Loucy (cell line): ENCODE results near the gene FEZ2.

Source experiments
- H2AFZ ChIP-seq: fragments of 200-600 bp; sonication (generic); 2 replicates; pipeline ENCODE4 v1.6.0; 2016; ENCODE audit warnings: antibody characterized with exemption, mild to moderate bottlenecking, low read length, moderate library complexity
- H3F3A ChIP-seq: fragments of 200-600 bp; 2 replicates; pipeline ENCODE4 v1.6.0; 2016; ENCODE audit warnings: antibody characterized with exemption, low read depth, mild to moderate bottlenecking
- H3K27me3 ChIP-seq: fragments of 200-600 bp; sonication (generic); 2 replicates; pipeline ENCODE4 v1.6.1; 2014; ENCODE audit warnings: low read length, mild to moderate bottlenecking; ENCODE audit not compliant: insufficient read depth, poor library complexity, severe bottlenecking
- H3K36me3 ChIP-seq: fragments of 200-600 bp; sonication (generic); 2 replicates; pipeline ENCODE4 v1.6.1; 2016; ENCODE audit warnings: low read length; ENCODE audit not compliant: insufficient read depth
- H3K4me1 ChIP-seq: fragments of 200-600 bp; sonication (generic); 2 replicates; pipeline ENCODE4 v1.5.1; 2014; ENCODE audit warnings: low read length, mild to moderate bottlenecking; ENCODE audit not compliant: insufficient read depth, poor library complexity, severe bottlenecking
- H3K4me2 ChIP-seq: fragments of 200-600 bp; sonication (generic); 2 replicates; pipeline ENCODE4 v1.6.0; 2014; ENCODE audit warnings: antibody characterized with exemption, low read length, low read depth, mild to moderate bottlenecking; ENCODE audit not compliant: poor library complexity, severe bottlenecking
- H3K4me3 ChIP-seq: fragments of 200-600 bp; sonication (generic); 2 replicates; pipeline ENCODE4 v1.5.1; 2014; ENCODE audit warnings: low read length, mild to moderate bottlenecking, mixed read lengths; ENCODE audit not compliant: poor library complexity, severe bottlenecking
- H3K79me2 ChIP-seq: fragments of 200-600 bp; sonication (generic); 2 replicates; pipeline ENCODE4 v1.6.1; 2014; ENCODE audit warnings: low read length; ENCODE audit not compliant: insufficient read depth
- H3K9ac ChIP-seq: fragments of 200-600 bp; sonication (generic); 2 replicates; pipeline ENCODE4 v1.6.0; 2014; ENCODE audit warnings: mild to moderate bottlenecking, low read depth, low read length, moderate library complexity; ENCODE audit not compliant: poor library complexity, severe bottlenecking
- H3K9me2 ChIP-seq: fragments of 200-600 bp; sonication (generic); replicated peaks from 2 replicates; pipeline ENCODE4 v1.6.1; 2016; ENCODE audit warnings: low read depth, low read length, mixed read lengths
- H3K9me3 ChIP-seq: fragments of 200-600 bp; sonication (generic); 2 replicates; pipeline ENCODE4 v1.6.1; 2014; ENCODE audit warnings: mild to moderate bottlenecking, antibody characterized with exemption, low read length, low read depth; ENCODE audit not compliant: insufficient read depth
- H4K20me1 ChIP-seq: fragments of 200-600 bp; sonication (generic); 2 replicates; pipeline ENCODE4 v1.6.0; 2014; ENCODE audit warnings: antibody characterized with exemption, low read length, mild to moderate bottlenecking; ENCODE audit not compliant: insufficient read depth, poor library complexity, severe bottlenecking
- EZH2phosphoT487 ChIP-seq: fragments of 200-600 bp; IDR thresholded peaks from 2 replicates; pipeline ENCODE4 v1.6.1; 2018; ENCODE audit warnings: antibody characterized with exemption, mild to moderate bottlenecking, moderate library complexity, borderline replicate concordance
- TF ChIP-seq, protein P1 (sequence below): fragments of 200-600 bp; sonication (generic); conservative IDR thresholded peaks from 2 replicates; pipeline ENCODE4 v1.5.1; 2014; ENCODE audit warnings: mild to moderate bottlenecking, antibody characterized with exemption, low read length

Gene FEZ2

DNA sequence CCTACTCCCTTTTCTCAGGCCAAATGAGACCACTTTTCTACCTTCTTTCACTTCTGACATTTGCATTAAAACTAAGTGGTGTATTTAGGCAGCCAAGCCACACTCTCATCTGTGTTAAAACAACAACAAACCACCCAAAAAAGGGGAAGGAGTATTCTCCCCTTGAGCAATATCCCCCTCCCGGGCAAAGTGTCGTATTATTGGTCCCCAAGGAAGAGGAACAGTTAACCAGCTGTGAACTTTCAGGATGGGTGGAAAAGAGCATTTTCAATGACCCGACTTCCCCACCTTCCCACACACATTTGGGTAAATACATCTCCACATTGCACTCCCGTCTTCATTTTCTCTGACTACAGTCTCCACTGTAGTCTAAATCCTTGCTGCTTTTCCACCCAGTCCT is 44.3 kb downstream of the FEZ2 start:
- TF ChIP-seq, protein P1, sequence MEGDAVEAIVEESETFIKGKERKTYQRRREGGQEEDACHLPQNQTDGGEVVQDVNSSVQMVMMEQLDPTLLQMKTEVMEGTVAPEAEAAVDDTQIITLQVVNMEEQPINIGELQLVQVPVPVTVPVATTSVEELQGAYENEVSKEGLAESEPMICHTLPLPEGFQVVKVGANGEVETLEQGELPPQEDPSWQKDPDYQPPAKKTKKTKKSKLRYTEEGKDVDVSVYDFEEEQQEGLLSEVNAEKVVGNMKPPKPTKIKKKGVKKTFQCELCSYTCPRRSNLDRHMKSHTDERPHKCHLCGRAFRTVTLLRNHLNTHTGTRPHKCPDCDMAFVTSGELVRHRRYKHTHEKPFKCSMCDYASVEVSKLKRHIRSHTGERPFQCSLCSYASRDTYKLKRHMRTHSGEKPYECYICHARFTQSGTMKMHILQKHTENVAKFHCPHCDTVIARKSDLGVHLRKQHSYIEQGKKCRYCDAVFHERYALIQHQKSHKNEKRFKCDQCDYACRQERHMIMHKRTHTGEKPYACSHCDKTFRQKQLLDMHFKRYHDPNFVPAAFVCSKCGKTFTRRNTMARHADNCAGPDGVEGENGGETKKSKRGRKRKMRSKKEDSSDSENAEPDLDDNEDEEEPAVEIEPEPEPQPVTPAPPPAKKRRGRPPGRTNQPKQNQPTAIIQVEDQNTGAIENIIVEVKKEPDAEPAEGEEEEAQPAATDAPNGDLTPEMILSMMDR = no peak
- no peak for TF ChIP-seq EZH2phosphoT487

DNA sequence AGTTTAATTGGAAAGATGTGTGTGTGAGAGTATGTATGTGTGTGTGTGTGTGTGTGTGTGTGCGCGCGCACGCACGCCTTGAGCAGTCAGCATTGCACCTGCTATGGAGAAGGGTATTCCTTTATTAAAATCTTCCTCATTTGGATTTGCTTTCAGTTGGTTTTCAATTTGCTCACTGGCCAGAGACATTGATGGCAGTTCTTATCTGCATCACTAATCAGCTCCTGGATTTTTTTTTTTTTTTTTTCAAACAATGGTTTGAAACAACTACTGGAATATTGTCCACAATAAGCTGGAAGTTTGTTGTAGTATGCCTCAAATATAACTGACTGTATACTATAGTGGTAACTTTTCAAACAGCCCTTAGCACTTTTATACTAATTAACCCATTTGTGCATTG is 48.0 kb downstream of the FEZ2 start:
- Histone ChIP-seq H3K4me1 (peaks cover 4% of the 10 kb centered on the region), H3F3A (no peaks in the 10 kb centered on the region), H4K20me1 (no peaks in the 10 kb centered on the region)

More for the DNA sequence above, 44.3 kb downstream of the FEZ2 start:
- Histone ChIP-seq H4K20me1 (no peaks in the 10 kb centered on the region), H2AFZ (no peak overlapping the region), H3K4me2 (no peak overlapping the region), H3K9ac (no peak overlapping the region), H3K79me2 (no peaks in the 10 kb centered on the region), H3K9me2 (no peaks in the 10 kb centered on the region), H3K27me3 (no peaks in the 10 kb centered on the region), H3F3A (no peaks in the 10 kb centered on the region), H3K4me3 (no peak overlapping the region), H3K36me3 (peaks cover 54% of the 10 kb centered on the region; the same call in 1 of the 2 replicates), H3K9me3 (no peaks in the 10 kb centered on the region), H3K4me1 (peaks cover 4% of the 10 kb centered on the region)

DNA sequence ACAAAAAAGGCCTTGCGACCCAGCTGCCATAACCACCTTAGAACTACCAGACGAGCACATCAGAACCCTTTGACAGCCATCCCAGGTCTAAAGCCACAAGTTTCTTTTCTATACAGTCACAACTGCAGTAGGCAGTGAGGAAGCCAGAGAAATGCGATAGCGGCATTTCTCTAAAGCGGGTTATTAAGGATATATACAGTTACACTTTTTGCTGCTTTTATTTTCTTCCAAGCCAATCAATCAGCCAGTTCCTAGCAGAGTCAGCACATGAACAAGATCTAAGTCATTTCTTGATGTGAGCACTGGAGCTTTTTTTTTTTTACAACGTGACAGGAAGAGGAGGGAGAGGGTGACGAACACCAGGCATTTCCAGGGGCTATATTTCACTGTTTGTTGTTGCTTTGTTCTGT is 48.8 kb downstream of the FEZ2 start:
- no peak overlapping the region for H3K9ac ChIP-seq
- H2AFZ ChIP-seq = no peak overlapping the region
- H3K27me3 ChIP-seq = no peaks in the 10 kb centered on the region
- TF ChIP-seq EZH2phosphoT487 = no peak
- TF ChIP-seq, protein P1 = no peak
- H3K79me2 ChIP-seq = no peaks in the 10 kb centered on the region
- H3K9me2 ChIP-seq = no peaks in the 10 kb centered on the region
- H3K9me3 ChIP-seq = no peaks in the 10 kb centered on the region
- H3K4me1 ChIP-seq = peaks cover 4% of the 10 kb centered on the region
- no peak overlapping the region for H3K4me2 ChIP-seq
- peaks cover 39% of the 10 kb centered on the region; the same call in 1 of the 2 replicates for H3K36me3 ChIP-seq
- H4K20me1 ChIP-seq = no peaks in the 10 kb centered on the region
- no peak overlapping the region for H3K4me3 ChIP-seq
- H3F3A ChIP-seq = no peaks in the 10 kb centered on the region

More for the DNA sequence above, 48.0 kb downstream of the FEZ2 start:
- no peaks in the 10 kb centered on the region for H3K9me3 ChIP-seq
- no peak overlapping the region for H3K4me3 ChIP-seq
- no peaks in the 10 kb centered on the region for H3K79me2 ChIP-seq
- no peaks in the 10 kb centered on the region for H3K27me3 ChIP-seq
- H3K4me2 ChIP-seq = no peak overlapping the region
- H3K9ac ChIP-seq = no peak overlapping the region
- no peak overlapping the region for H2AFZ ChIP-seq
- H3K9me2 ChIP-seq = no peaks in the 10 kb centered on the region
- TF ChIP-seq EZH2phosphoT487 = no peak
- TF ChIP-seq, protein P1 = no peak
- H3K36me3 ChIP-seq = peaks cover 47% of the 10 kb centered on the region; the same call in 1 of the 2 replicates
